HepG2 (cell line): ENCODE measurements around the gene SGPL1. TPM values are rescaled to one million over a fixed set of nuclear protein-coding genes. Genes with fewer than 3 reads are reported as not detected.

Source experiments
- BHLHE40 ChIP-seq: IDR thresholded peaks from 2 replicates; pipeline ENCODE4 v1.6.1; 2011; ENCODE audit warnings: low read length, improper control_type of control experiment
- CBX2 ChIP-seq, 2 experiments: fragments of 200-600 bp in 1 of 2; sonication (generic); formaldehyde crosslinking in 1 of 2; IDR thresholded peaks; 2 replicates each; pipeline versions ENCODE4 v1.7.0 to v1.8.1; 2018 to 2022; ENCODE audit warnings: low read depth in 2 of 2, low read length in 1 of 2, mild to moderate bottlenecking in 1 of 2, missing genetic modification reagents in 1 of 2
- GMEB2 ChIP-seq: IDR thresholded peaks from 2 replicates; pipeline ENCODE4 v1.6.1; 2016; ENCODE audit warnings: missing biosample characterization, missing genetic modification reagents, low read depth
- KDM6A ChIP-seq: IDR thresholded peaks from 2 replicates; pipeline ENCODE4 v1.6.1; 2016; ENCODE audit warnings: low read depth
- MED8 ChIP-seq: sonication (generic); formaldehyde crosslinking; IDR thresholded peaks from 2 replicates; pipeline ENCODE4 v1.8.1; 2023; ENCODE audit warnings: mild to moderate bottlenecking, missing genetic modification reagents; ENCODE audit not compliant: insufficient replicate concordance
- PITX1 ChIP-seq: sonication (generic); formaldehyde crosslinking; IDR thresholded peaks from 2 replicates; pipeline ENCODE4 v1.5.1; 2020; ENCODE audit warnings: mild to moderate bottlenecking, missing genetic modification reagents
- PRDM10 ChIP-seq: sonication (generic); formaldehyde crosslinking; IDR thresholded peaks from 2 replicates; pipeline ENCODE4 v1.4.0; 2020; ENCODE audit warnings: low read depth, missing genetic modification reagents
- ZMYM4 ChIP-seq: sonication (generic); formaldehyde crosslinking; IDR thresholded peaks from 2 replicates; pipeline ENCODE4 v1.8.1; 2023; ENCODE audit warnings: mild to moderate bottlenecking, missing genetic modification reagents
- ZNF138 ChIP-seq: sonication (generic); formaldehyde crosslinking; IDR thresholded peaks from 2 replicates; pipeline ENCODE4 v1.5.0; 2020; ENCODE audit warnings: mild to moderate bottlenecking, low read depth, missing genetic modification reagents
- ZNF33B ChIP-seq: sonication (generic); formaldehyde crosslinking; IDR thresholded peaks from 2 replicates; pipeline ENCODE4 v1.5.1; 2020; ENCODE audit warnings: mild to moderate bottlenecking, missing genetic modification reagents
- ZNF589 ChIP-seq: sonication (generic); formaldehyde crosslinking; conservative IDR thresholded peaks from 2 replicates; pipeline ENCODE4 v1.8.0; 2022; ENCODE audit warnings: mild to moderate bottlenecking, moderate library complexity, missing genetic modification reagents
- ZNF609 ChIP-seq: sonication (generic); formaldehyde crosslinking; IDR thresholded peaks from 2 replicates; pipeline ENCODE4 v1.4.0; 2020; ENCODE audit warnings: mild to moderate bottlenecking, missing genetic modification reagents, borderline replicate concordance
- ZNF776 ChIP-seq: sonication (generic); formaldehyde crosslinking; IDR thresholded peaks from 2 replicates; pipeline ENCODE4 v1.4.0; 2020; ENCODE audit warnings: mild to moderate bottlenecking, missing genetic modification reagents
- polyA plus RNA-seq, 8 experiments: library from polyadenylated mRNA; depleted of rRNA in 3 of 8; stranded (reverse) in 7 of 8; unstranded in 1 of 8; fragments of >200 nt; fragmentation: Illumina TruSeq in 4 of 8; extraction: Trizol in 4 of 8; gene quantifications; 2 replicates each; pipeline versions ENCODE4 v1.2.1 to v1.2.3, GENCODE V29; 2011 to 2016; ENCODE audit warnings: low read depth in 4 of 8, missing spikeins in 1 of 8, mixed read lengths in 1 of 8; ENCODE audit not compliant: insufficient read depth in 1 of 8
- total RNA-seq, 5 experiments: library from RNA; depleted of rRNA; stranded (reverse); fragments of >200 nt; fragmentation: Illumina TruSeq; extraction: Trizol; gene quantifications; 2 replicates each; pipeline ENCODE4 v1.2.3, GENCODE V29; 2016; ENCODE audit warnings: low read depth in 1 of 5
- TF ChIP-seq, protein P1 (sequence below): sonication (generic); formaldehyde crosslinking; IDR thresholded peaks from 2 replicates; pipeline ENCODE4 v1.5.1; 2020; ENCODE audit warnings: mild to moderate bottlenecking, missing genetic modification reagents, moderate library complexity
- TF ChIP-seq, protein P2 (sequence below): sonication (generic); formaldehyde crosslinking; IDR thresholded peaks from 2 replicates; pipeline ENCODE4 v1.5.1; 2020; ENCODE audit warnings: mild to moderate bottlenecking, moderate library complexity, missing genetic modification reagents

Gene SGPL1
- total and polyA plus RNA-seq, 2 of the 13 experiments (the other 11 are each of a cell fraction or from before 2014, with no cell fraction given) = 17.6 to 25.0 TPM

DNA sequence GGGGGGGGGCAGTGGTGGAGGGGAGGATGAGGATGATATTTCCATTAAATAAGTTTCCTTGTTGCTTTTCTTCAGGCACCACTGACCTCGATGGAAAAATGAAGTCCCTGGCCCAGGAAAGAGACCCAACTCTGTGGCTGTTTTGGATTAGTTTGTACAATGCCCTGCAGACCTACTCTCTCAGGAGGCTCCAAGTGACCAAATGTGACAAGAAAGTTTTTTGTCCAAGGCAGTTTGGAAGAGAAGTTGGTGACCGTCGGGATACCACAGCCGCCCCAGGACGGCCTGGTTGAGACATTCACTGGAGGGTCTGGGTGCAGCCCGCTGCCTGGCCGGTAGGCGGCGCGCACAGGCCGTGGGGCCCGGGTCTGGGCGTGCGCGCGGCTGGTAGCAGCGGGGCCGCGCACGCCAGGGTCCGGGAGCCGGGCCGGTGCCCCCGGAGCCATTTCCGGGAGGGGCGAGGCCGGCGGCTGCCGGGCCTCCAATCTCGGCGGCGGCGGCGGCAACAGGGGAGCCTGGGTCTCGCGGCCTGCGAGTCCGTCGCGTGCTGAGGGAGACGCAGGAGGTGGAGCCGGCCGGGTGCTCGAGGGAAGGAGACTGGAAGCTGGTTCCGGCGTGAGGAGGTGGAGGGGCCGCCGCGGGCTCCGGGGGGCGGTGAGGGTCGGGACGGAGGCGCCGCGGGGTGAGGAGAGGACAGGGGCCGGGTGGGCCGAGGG, at the start of gene SGPL1 (continued):
- TF ChIP-seq ZNF609 (CRISPR knock-in tag) = 0 out of 2 replicates have a peak, but pooled peaks have one; percentile 23
- no peak for TF ChIP-seq ZNF138 (CRISPR knock-in tag)
- TF ChIP-seq PITX1 (CRISPR knock-in tag) = no peak
- TF ChIP-seq ZNF33B (CRISPR knock-in tag) = no peak; the same call in 1 of the 2 replicates
- peak; percentile 91 for TF ChIP-seq GMEB2 (CRISPR knock-in tag)
- TF ChIP-seq ZMYM4 = peak; percentile 51; the same call in 1 of the 2 replicates
- no peak for TF ChIP-seq KDM6A (CRISPR knock-in tag)
- TF ChIP-seq, protein P1, sequence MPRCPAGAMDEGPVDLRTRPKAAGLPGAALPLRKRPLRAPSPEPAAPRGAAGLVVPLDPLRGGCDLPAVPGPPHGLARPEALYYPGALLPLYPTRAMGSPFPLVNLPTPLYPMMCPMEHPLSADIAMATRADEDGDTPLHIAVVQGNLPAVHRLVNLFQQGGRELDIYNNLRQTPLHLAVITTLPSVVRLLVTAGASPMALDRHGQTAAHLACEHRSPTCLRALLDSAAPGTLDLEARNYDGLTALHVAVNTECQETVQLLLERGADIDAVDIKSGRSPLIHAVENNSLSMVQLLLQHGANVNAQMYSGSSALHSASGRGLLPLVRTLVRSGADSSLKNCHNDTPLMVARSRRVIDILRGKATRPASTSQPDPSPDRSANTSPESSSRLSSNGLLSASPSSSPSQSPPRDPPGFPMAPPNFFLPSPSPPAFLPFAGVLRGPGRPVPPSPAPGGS (CRISPR knock-in tag) = peak; percentile 63; the same call in 1 of the 2 replicates
- no peak for TF ChIP-seq ZNF776
- no peak for TF ChIP-seq CBX2 (IDR thresholded peaks at IDR 0.05; ENCODE audit: low read depth, low read length)
- no peak for TF ChIP-seq CBX2 (CRISPR knock-in tag; IDR thresholded peaks at IDR 0.05; ENCODE audit: low read depth)
- no peak; the same call in 1 of the 2 replicates for TF ChIP-seq ZNF589 (CRISPR knock-in tag)
- TF ChIP-seq BHLHE40 = no peak
- TF ChIP-seq MED8 (CRISPR knock-in tag) = no peak
- TF ChIP-seq, protein P2, sequence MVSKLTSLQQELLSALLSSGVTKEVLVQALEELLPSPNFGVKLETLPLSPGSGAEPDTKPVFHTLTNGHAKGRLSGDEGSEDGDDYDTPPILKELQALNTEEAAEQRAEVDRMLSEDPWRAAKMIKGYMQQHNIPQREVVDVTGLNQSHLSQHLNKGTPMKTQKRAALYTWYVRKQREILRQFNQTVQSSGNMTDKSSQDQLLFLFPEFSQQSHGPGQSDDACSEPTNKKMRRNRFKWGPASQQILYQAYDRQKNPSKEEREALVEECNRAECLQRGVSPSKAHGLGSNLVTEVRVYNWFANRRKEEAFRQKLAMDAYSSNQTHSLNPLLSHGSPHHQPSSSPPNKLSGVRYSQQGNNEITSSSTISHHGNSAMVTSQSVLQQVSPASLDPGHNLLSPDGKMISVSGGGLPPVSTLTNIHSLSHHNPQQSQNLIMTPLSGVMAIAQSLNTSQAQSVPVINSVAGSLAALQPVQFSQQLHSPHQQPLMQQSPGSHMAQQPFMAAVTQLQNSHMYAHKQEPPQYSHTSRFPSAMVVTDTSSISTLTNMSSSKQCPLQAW (CRISPR knock-in tag) = no peak
- no peak for TF ChIP-seq PRDM10 (CRISPR knock-in tag)
